Psoas muscle (tissue), 8 donors: ENCODE results near the gene SEM1. TPM values are rescaled to one million over a fixed set of nuclear protein-coding genes. Genes with fewer than 3 reads are reported as not detected.

Experiments
- ATAC-seq, 4 donors: fragments of 200-7000 bp; cut with Tn5 transposase; one replicate each; pipeline ENCODE4 v1.9.1; 2020; ENCODE audit warnings: moderate library complexity in 3 of 4, mild to moderate bottlenecking in 2 of 4
- DNase-seq, 2 donors: peaks; one replicate each; pipeline ENCODE4 v3.0.0-alpha.2; 2020
- H3K27ac ChIP-seq: fragments of 200-600 bp; one replicate; pipeline ENCODE4 v1.8.0; 2022
- H3K27me3 ChIP-seq, 3 donors: fragments of 200-600 bp in 1 of 3; one replicate each; pipeline versions ENCODE4 v1.6.1 to v1.8.0; 2013 to 2022; ENCODE audit warnings: low read length in 2 of 3, mild to moderate bottlenecking in 2 of 3, moderate library complexity in 1 of 3; ENCODE audit not compliant: insufficient read depth in 3 of 3
- H3K36me3 ChIP-seq, 2 donors: fragments of 200-600 bp in 1 of 2; one replicate each; pipeline versions ENCODE4 v1.6.1 to v1.8.0; 2013 to 2022; ENCODE audit warnings: low read depth in 1 of 2, mild to moderate bottlenecking in 1 of 2, moderate library complexity in 1 of 2; ENCODE audit not compliant: insufficient read depth in 1 of 2
- H3K4me1 ChIP-seq: fragments of 200-600 bp; one replicate; pipeline ENCODE4 v1.8.0; 2022
- H3K4me3 ChIP-seq: fragments of 200-600 bp; one replicate; pipeline ENCODE4 v1.8.0; 2022; ENCODE audit warnings: mild to moderate bottlenecking
- H3K9me3 ChIP-seq: fragments of 200-600 bp; one replicate; pipeline ENCODE4 v1.8.0; 2022
- WGBS, 3 donors: extraction: QIAGEN DNeasy Blood & Tissue Kit; methylation state at CpG; one replicate each; pipeline versions ENCODE4 v1.1.6 to v1.1.7; 2013; 5-methylcytosine and 5-hydroxymethylcytosine counted together
- intact Hi-C, 2 donors: fragments of 100-400 bp; cut with DNase I; formaldehyde crosslinking; loops; one replicate each; pipeline versions ENCODE4 v1.11.0 to v1.14.2; 2022
- polyA plus RNA-seq, 3 donors: library from polyadenylated mRNA; stranded (reverse); fragments of 200-250 nt; gene quantifications; one replicate each; pipeline ENCODE4 v1.2.3, GENCODE V29; 2013
- total RNA-seq, 4 donors: library from RNA; stranded (reverse); fragmentation: NEBNext Ultra II Directional in 2 of 4; extraction: Animal tissue kit (Norgen Biotek cat#: 25700) in 2 of 4; gene quantifications; one replicate each; pipeline versions ENCODE4 v1.2.1 to v1.2.4, GENCODE V29; 2021 to 2023
- TF ChIP-seq, protein P1 (sequence below): fragments of 200-600 bp; IDR thresholded peaks from one replicate; pipeline ENCODE4 v1.8.0; 2022; ENCODE audit warnings: antibody characterized with exemption
- donor health status: healthy with polysubstance abuse.
- donor health status: DM: no; HTN: no; CAD: no; lungs with moderate emphysema.
- donor health status: Bipolar disorder and iron deficiency.
- donor health status: healthy.
- donor health status: DM: yes; HTN: yes; CAD: no.
- donor health status: DM: no; HTN: no; CAD: no.
- donor health status: DM: no; HTN: no; CAD: no.
- donor health status: DM: yes; HTN: yes; CAD: no.

SEM1 gene
- total and polyA plus RNA-seq, 7 donors = 30.5 to 107 (median 69.9) TPM

DNA sequence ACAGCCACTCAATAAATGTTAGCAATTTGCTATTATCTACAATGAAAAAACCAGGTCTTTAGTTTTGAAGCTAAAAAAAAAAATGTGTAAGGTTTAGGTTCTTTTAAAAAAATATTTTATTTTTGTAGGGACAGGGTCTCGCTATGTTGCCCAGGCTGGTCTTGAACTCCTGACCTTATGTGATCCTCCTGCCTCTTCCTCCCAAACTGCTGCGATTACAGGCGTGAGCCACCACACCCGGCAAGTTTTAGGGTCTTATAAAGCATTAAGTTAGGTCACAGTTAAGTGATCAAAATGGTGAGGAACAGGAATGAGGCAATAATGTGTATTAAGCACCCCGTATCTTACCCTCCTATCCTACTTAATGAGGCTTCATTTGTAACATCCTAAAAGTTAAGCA lies 774 bp downstream of the SEM1 start:
- peak overlapping the region; percentile 94 for H3K27ac ChIP-seq
- TF ChIP-seq, protein P1, sequence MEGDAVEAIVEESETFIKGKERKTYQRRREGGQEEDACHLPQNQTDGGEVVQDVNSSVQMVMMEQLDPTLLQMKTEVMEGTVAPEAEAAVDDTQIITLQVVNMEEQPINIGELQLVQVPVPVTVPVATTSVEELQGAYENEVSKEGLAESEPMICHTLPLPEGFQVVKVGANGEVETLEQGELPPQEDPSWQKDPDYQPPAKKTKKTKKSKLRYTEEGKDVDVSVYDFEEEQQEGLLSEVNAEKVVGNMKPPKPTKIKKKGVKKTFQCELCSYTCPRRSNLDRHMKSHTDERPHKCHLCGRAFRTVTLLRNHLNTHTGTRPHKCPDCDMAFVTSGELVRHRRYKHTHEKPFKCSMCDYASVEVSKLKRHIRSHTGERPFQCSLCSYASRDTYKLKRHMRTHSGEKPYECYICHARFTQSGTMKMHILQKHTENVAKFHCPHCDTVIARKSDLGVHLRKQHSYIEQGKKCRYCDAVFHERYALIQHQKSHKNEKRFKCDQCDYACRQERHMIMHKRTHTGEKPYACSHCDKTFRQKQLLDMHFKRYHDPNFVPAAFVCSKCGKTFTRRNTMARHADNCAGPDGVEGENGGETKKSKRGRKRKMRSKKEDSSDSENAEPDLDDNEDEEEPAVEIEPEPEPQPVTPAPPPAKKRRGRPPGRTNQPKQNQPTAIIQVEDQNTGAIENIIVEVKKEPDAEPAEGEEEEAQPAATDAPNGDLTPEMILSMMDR = no peak
- H3K36me3 ChIP-seq = peaks cover 0 to 5% of the 10 kb centered on the region in 2 donors
- no peaks in the 10 kb centered on the region for H3K9me3 ChIP-seq
- H3K4me3 ChIP-seq = peak overlapping the region; percentile 74
- peak in 1 of 4 donors; percentile 1 for ATAC-seq
- peaks cover 0 to 2% (median 0%) of the 10 kb centered on the region in 3 donors for H3K27me3 ChIP-seq
- H3K4me1 ChIP-seq = peaks cover 21% of the 10 kb centered on the region
- WGBS, 3 donors = 47 to 61% (median 52%) methylated on average over 5 of the region's 5 CpGs
- DNase-seq = no peak
- intact Hi-C loops = no loop called here

DNA sequence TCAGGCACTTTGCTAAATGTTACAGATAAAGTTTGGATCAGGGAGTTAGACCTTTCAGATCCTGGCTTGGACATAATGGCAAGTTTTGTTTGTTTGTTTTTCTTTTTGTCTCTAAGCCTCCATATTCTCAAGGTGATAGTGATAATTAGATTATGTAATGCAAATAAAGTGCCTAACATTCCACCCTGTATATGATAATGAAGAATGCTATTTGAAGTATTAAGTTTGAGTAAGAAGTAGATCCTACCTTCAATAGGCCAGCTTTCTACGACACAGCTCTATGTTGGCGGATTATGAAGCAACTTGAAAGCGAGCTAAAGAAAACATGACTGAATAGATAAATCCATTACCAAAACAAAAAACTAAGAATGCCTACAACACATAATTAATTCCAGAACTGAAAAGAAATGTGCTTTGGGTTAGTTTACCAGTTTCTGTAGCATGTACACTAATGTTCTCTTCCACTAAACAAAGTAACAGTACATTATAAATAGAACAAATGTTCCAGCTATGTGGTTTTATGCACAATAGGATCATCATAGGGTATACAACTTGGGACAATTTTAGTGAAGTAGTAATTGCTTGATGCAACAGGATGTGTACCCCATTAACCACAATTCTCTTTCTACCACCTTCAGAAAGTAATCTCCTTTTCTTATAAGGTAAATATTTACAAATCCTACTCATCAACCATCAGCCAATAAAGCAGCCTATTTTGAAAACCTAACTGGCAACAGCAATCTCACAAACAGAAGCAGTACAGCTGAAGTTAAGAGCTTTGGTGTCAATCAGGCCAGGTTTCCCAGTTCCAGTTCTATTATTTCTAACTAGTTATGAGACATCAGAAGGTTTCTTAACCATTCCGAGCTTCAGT lies 1.5 kb downstream of the SEM1 start:
- Histone ChIP-seq H3K4me3 (peak overlapping the region; percentile 74), H3K36me3 (peaks cover 0 to 5% of the 10 kb centered on the region in 2 donors), H3K4me1 (peaks cover 23% of the 10 kb centered on the region), H3K9me3 (no peaks in the 10 kb centered on the region), H3K27ac (no peak overlapping the region), H3K27me3 (no peaks in the 10 kb centered on the region)
- DNase-seq (no peak), ATAC-seq (no peak)
- WGBS, 3 donors = 91 to 95% (median 94%) methylated on average over 4 of the region's 4 CpGs
- TF ChIP-seq, protein P1 = no peak
- intact Hi-C loops = no loop called here

DNA sequence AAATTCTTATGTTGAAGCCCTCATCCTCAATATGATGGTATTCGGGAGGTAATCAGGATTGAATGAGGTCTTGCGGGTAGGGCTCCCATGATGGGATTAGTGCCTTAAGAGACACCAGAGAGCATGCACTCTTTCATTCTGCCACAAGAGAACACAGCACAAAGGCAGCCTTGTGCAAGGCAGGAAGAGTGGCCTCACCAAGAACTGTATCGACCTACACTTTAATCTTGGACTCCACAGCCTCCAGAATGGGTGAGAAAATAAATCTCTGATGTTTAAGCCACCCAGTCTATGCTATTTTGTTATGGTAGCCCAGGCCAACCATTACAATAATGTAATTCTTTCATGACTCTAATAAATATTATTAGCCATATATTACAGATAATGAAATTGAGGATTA lies 8.4 kb downstream of the SEM1 start:
- DNase-seq (no peak), ATAC-seq (no peak)
- H3K27me3 ChIP-seq = no peaks in the 10 kb centered on the region
- peaks cover 47% of the 10 kb centered on the region for H3K4me1 ChIP-seq
- no peak overlapping the region for H3K4me3 ChIP-seq
- H3K9me3 ChIP-seq = no peaks in the 10 kb centered on the region
- H3K36me3 ChIP-seq = peaks cover 0 to 5% of the 10 kb centered on the region in 2 donors
- 82 to 94% (median 90%) methylated on average over 3 of the region's 3 CpGs for WGBS, 3 donors
- TF ChIP-seq, protein P1 = no peak
- no peak overlapping the region for H3K27ac ChIP-seq
- intact Hi-C loops = no loop called here

DNA sequence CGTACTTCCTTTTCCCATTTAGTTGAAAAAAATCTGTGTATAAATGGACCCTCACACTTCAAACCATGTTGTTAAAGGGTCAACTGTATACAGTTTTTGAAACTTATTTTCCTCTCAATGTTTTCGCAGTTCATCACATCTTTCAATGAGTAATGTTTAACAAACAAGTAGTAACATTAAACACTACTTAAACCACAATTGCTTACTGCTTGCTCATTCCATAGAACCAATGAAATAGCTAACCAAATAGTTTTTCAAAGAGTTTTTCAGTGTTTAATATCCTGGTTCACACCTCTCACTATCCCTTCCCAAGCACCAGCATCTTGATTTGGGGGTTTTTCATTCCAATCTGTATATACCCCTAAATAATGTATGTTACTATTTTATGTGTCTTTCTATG lies 9.1 kb downstream of the SEM1 start:
- intact Hi-C loops = no loop called here
- WGBS, 3 donors = 94 to 99% (median 94%) methylated on average over 2 of the region's 2 CpGs
- TF ChIP-seq, protein P1 = no peak
- no peaks in the 10 kb centered on the region for H3K9me3 ChIP-seq
- DNase-seq = no peak
- no peak overlapping the region for H3K27ac ChIP-seq
- ATAC-seq = no peak
- H3K36me3 ChIP-seq = no peaks in the 10 kb centered on the region
- no peaks in the 10 kb centered on the region for H3K27me3 ChIP-seq
- peaks cover 54% of the 10 kb centered on the region for H3K4me1 ChIP-seq
- no peak overlapping the region for H3K4me3 ChIP-seq
